A549 (cell line): ENCODE data around the gene ARFGEF2. TPM values are rescaled to one million over a fixed set of nuclear protein-coding genes. Genes with fewer than 3 reads are reported as not detected.

Source experiments
- ATAC-seq, 2 experiments: fragments of 200-7000 bp in 1 of 2; fragments of >200 bp in 1 of 2; cut with Nextera tagmentation in 1 of 2; cut with Tn5 transposase in 1 of 2; 3 replicates each; pipeline versions ENCODE4 v1.8.0 to v1.9.1; 2018 to 2020; ENCODE audit warnings: mild to moderate bottlenecking in 1 of 2, moderate library complexity in 1 of 2
- CTCF ChIA-PET: fragments of 300-600 bp; sonication (Branson Sonifier 250); formaldehyde crosslinking; extraction: SDS; loops from one replicate; lab custom pipeline; 2021; ENCODE audit warnings: antibody characterized with exemption, inconsistent platforms; lab: Yijun Ruan, JAX
- POLR2A ChIA-PET: fragments of 350-600 bp; formaldehyde crosslinking; extraction: SDS; loops from one replicate; lab custom pipeline; 2021; ENCODE audit warnings: antibody characterized with exemption, inconsistent platforms; lab: Yijun Ruan, JAX
- DNase-seq, 2 experiments: peaks; one replicate each; pipeline versions ENCODE4 v3.0.0 to v3.0.0-alpha.2; 2011 to 2016; ENCODE audit warnings: low read depth in 1 of 2, low spot score in 1 of 2
- FAIRE-seq: peaks from 2 replicates; lab custom pipeline; 2011; peaks lifted over from hg19 to GRCh38; lab: Jason Lieb, UNC
- H3K27ac ChIP-seq, 2 experiments: fragments of >200 bp; sonication (Bioruptor Twin); formaldehyde crosslinking; 3 replicates each; pipeline ENCODE4 v1.5.1; 2016 to 2017
- H3K4me1 ChIP-seq: fragments of >200 bp; sonication (Bioruptor Twin); formaldehyde crosslinking; 3 replicates; pipeline ENCODE4 v1.6.1; 2016
- H3K4me2 ChIP-seq: fragments of >200 bp; sonication (Bioruptor Twin); formaldehyde crosslinking; 3 replicates; pipeline ENCODE4 v1.6.1; 2016
- H3K4me3 ChIP-seq: fragments of >200 bp; sonication (Bioruptor Twin); formaldehyde crosslinking; 3 replicates; pipeline ENCODE4 v1.5.1; 2016
- H3K9me3 ChIP-seq: fragments of >200 bp; sonication (Bioruptor Twin); formaldehyde crosslinking; 3 replicates; pipeline ENCODE4 v1.6.1; 2016
- CBX2 ChIP-seq: fragments of 200-600 bp; sonication (generic); IDR thresholded peaks from 2 replicates; pipeline ENCODE4 v1.6.1; 2016; ENCODE audit warnings: low read depth, mild to moderate bottlenecking, borderline replicate concordance
- CBX8 ChIP-seq: fragments of 200-600 bp; sonication (generic); IDR thresholded peaks from 2 replicates; pipeline ENCODE4 v1.6.1; 2016
- CEBPB ChIP-seq, 2 experiments: fragments of >200 bp in 1 of 2; sonication (Bioruptor Twin) in 1 of 2; formaldehyde crosslinking in 1 of 2; IDR thresholded peaks; 2 replicates each; pipeline ENCODE4 v1.6.1; 2012 to 2016
- CHD4 ChIP-seq: fragments of 200-600 bp; sonication (generic); IDR thresholded peaks from 2 replicates; pipeline ENCODE4 v1.6.1; 2016; ENCODE audit warnings: antibody characterized with exemption, mild to moderate bottlenecking, borderline replicate concordance
- EHF ChIP-seq: fragments of 250-450 bp; sonication (Bioruptor Pico); IDR thresholded peaks from 2 replicates; pipeline ENCODE4 v1.5.0; 2020; ENCODE audit warnings: mild to moderate bottlenecking
- EHMT2 ChIP-seq: fragments of 200-600 bp; sonication (generic); IDR thresholded peaks from 2 replicates; pipeline ENCODE4 v1.6.1; 2016; ENCODE audit warnings: antibody characterized with exemption, low read depth, mild to moderate bottlenecking, moderate library complexity
- EP300 ChIP-seq, 2 experiments: fragments of >200 bp; sonication (Bioruptor Twin); formaldehyde crosslinking; IDR thresholded peaks; 2 replicates in 1 of 2; 3 replicates in 1 of 2; pipeline ENCODE4 v1.6.1; 2016 to 2017
- FOSB ChIP-seq: fragments of 250-450 bp; sonication (Bioruptor Pico); IDR thresholded peaks from 2 replicates; pipeline ENCODE4 v1.5.0; 2020; ENCODE audit warnings: mild to moderate bottlenecking, moderate library complexity
- FOXS1 ChIP-seq: fragments of 250-450 bp; sonication (Bioruptor Pico); IDR thresholded peaks from 2 replicates; pipeline ENCODE4 v1.5.0; 2020; ENCODE audit warnings: mild to moderate bottlenecking, moderate library complexity
- GATA3 ChIP-seq: IDR thresholded peaks from 2 replicates; pipeline ENCODE4 v1.6.1; 2012; ENCODE audit warnings: borderline replicate concordance
- HES2 ChIP-seq: fragments of >200 bp; sonication (Bioruptor Twin); formaldehyde crosslinking; IDR thresholded peaks from 2 replicates; pipeline ENCODE4 v1.6.1; 2016
- HEYL ChIP-seq: fragments of 250-450 bp; sonication (Bioruptor Pico); IDR thresholded peaks from 2 replicates; pipeline ENCODE4 v1.8.0; 2021; ENCODE audit warnings: mild to moderate bottlenecking, moderate library complexity
- JUN ChIP-seq, 2 experiments: fragments of >200 bp; sonication (Bioruptor Twin); formaldehyde crosslinking; IDR thresholded peaks; 2 replicates in 1 of 2; 3 replicates in 1 of 2; pipeline ENCODE4 v1.6.1; 2016 to 2017
- JUNB ChIP-seq: fragments of >200 bp; sonication (Bioruptor Twin); formaldehyde crosslinking; IDR thresholded peaks from 2 replicates; pipeline ENCODE4 v1.6.1; 2016
- MAZ ChIP-seq: fragments of 150-350 bp; IDR thresholded peaks from 2 replicates; pipeline ENCODE4 v1.6.1; 2014; ENCODE audit warnings: antibody characterized with exemption, low read depth, low read length, borderline replicate concordance
- NFE2L2 ChIP-seq: fragments of 150-350 bp; conservative IDR thresholded peaks from 2 replicates; pipeline ENCODE4 v1.6.1; 2014; ENCODE audit warnings: low read length
- NR3C1 ChIP-seq: fragments of >200 bp; sonication (Bioruptor Twin); formaldehyde crosslinking; IDR thresholded peaks from 3 replicates; pipeline ENCODE4 v1.6.1; 2017
- PHF8 ChIP-seq: fragments of 200-600 bp; sonication (generic); IDR thresholded peaks from 2 replicates; pipeline ENCODE4 v1.6.1; 2016; ENCODE audit warnings: low read depth, mild to moderate bottlenecking, antibody characterized with exemption, moderate library complexity, borderline replicate concordance
- RAD21 ChIP-seq, 2 experiments: fragments of >200 bp in 1 of 2; sonication (Bioruptor Twin) in 1 of 2; formaldehyde crosslinking in 1 of 2; IDR thresholded peaks in 1 of 2; conservative IDR thresholded peaks in 1 of 2; 2 replicates in 1 of 2; 3 replicates in 1 of 2; pipeline ENCODE4 v1.6.1; 2012 to 2018; ENCODE audit warnings: inconsistent platforms in 1 of 2
- RARB ChIP-seq: fragments of 250-450 bp; sonication (Bioruptor Pico); IDR thresholded peaks from 2 replicates; pipeline ENCODE4 v1.8.0; 2021; ENCODE audit warnings: mild to moderate bottlenecking, moderate library complexity
- TP53 ChIP-seq: fragments of 250-450 bp; sonication (Bioruptor Pico); IDR thresholded peaks from 2 replicates; pipeline ENCODE4 v1.5.0; 2021; ENCODE audit warnings: mild to moderate bottlenecking, moderate library complexity
- ZC3H11A ChIP-seq: fragments of 450-650 bp; IDR thresholded peaks from 2 replicates; pipeline ENCODE4 v1.6.1; 2014; ENCODE audit warnings: antibody characterized with exemption, mild to moderate bottlenecking
- ZFP36 ChIP-seq: fragments of 450-650 bp; IDR thresholded peaks from 2 replicates; pipeline ENCODE4 v1.6.1; 2014; ENCODE audit warnings: borderline replicate concordance; ENCODE audit not compliant: partially characterized antibody
- ZSCAN20 ChIP-seq: fragments of 250-450 bp; sonication (Bioruptor Pico); IDR thresholded peaks from 2 replicates; pipeline ENCODE4 v1.8.0; 2022; ENCODE audit warnings: mild to moderate bottlenecking, moderate library complexity
- WGBS: methylation state at CpG from one replicate; pipeline ENCODE4 v1.1.6; 2017; ENCODE audit errors: missing lambda C conversion rate; 5-methylcytosine and 5-hydroxymethylcytosine counted together
- polyA plus RNA-seq, 4 experiments: library from polyadenylated mRNA; depleted of rRNA in 3 of 4; stranded (reverse); fragments of >200 nt; fragmentation: RNase III in 1 of 4; extraction: RNeasy Plus Mini Kit Qiagen cat#74134 plus additional on column Dnase treatment in 1 of 4; gene quantifications; 2 replicates in 3 of 4; 3 replicates in 1 of 4; pipeline ENCODE4 v1.2.3, GENCODE V29; 2011 to 2017
- TF ChIP-seq, protein P1 (sequence below): fragments of 150-350 bp; IDR thresholded peaks from 2 replicates; pipeline ENCODE4 v1.6.1; 2014; ENCODE audit warnings: low read depth, mild to moderate bottlenecking, low read length
- TF ChIP-seq, protein P2 (sequence below): fragments of >200 bp; sonication (Bioruptor Twin); formaldehyde crosslinking; IDR thresholded peaks from 3 replicates; pipeline ENCODE4 v1.5.1; 2016

Gene ARFGEF2
- polyA plus RNA-seq, 2 of the 4 experiments (the other 2 are of a cell fraction): 12.3 to 24.3 TPM

- DNase-seq (no peak), ATAC-seq (peak in 1 of 2 experiments; percentile 53; a peak in 3 of 6 replicates), FAIRE-seq (no peak)
- Histone ChIP-seq H3K4me2 (peak overlapping the region; percentile 22; the same call in 1 of the 3 replicates), H3K4me3 (no peak overlapping the region), H3K27ac (no peak overlapping the region; a peak in 2 of 6 replicates), H3K9me3 (no peaks in the 10 kb centered on the region), H3K4me1 (peaks cover 24% of the 10 kb centered on the region)
- no peak for TF ChIP-seq JUNB
- no peak for TF ChIP-seq CHD4
- no peak for TF ChIP-seq FOSB (CRISPR knock-in tag)
- no peak for TF ChIP-seq TP53
- POLR2A ChIA-PET: no interaction called here
- CTCF ChIA-PET: interaction anchor here (0.7 to 6.2 kb wide), 4 partner anchors 12 to 514 kb away, joined by 3 to 35 read pairs (median 4); no protein-coding TSS in a partner anchor
- 87% methylated on average over 17 of the region's 17 CpGs for WGBS
These were observed 46.1 kb upstream of the ARFGEF2 start for GRCh38 chr20:48875233-48875913.

- CTCF ChIA-PET: interaction anchor here (2.5 to 6.2 kb wide), 2 partner anchors 29 to 219 kb away, joined by 7 to 35 read pairs; no protein-coding TSS in a partner anchor
- peak; percentile 53 to 59; a peak in 4 of 6 replicates for ATAC-seq
- no peaks in the 10 kb centered on the region for H3K9me3 ChIP-seq
- no peak for DNase-seq
- POLR2A ChIA-PET: no interaction called here
- WGBS: 35% methylated on average over 5 of the region's 5 CpGs
- peak overlapping the region in 1 of 2 experiments; percentile 35; a peak in 2 of 6 replicates for H3K27ac ChIP-seq
- no peak for FAIRE-seq
- H3K4me2 ChIP-seq: peak overlapping the region; percentile 22; the same call in 1 of the 3 replicates
- TF ChIP-seq CEBPB (IDR thresholded peaks at IDR 0.05) (no peak), CBX2 (no peak), RARB (CRISPR knock-in tag) (no peak), TP53 (no peak), ZC3H11A (no peak), FOXS1 (CRISPR knock-in tag) (no peak), HEYL (no peak), PHF8 (no peak), EHF (no peak), MAZ (no peak), GATA3 (no peak), EP300 (IDR thresholded peaks at IDR 0.05) (no peak), RAD21 (conservative IDR thresholded peaks at IDR 0.05 in 1 of 2, IDR thresholded peaks at IDR 0.05 in 1 of 2) (no peak), ZFP36 (no peak), EHMT2 (no peak), JUN (IDR thresholded peaks at IDR 0.05) (no peak)
- TF ChIP-seq, protein P1, sequence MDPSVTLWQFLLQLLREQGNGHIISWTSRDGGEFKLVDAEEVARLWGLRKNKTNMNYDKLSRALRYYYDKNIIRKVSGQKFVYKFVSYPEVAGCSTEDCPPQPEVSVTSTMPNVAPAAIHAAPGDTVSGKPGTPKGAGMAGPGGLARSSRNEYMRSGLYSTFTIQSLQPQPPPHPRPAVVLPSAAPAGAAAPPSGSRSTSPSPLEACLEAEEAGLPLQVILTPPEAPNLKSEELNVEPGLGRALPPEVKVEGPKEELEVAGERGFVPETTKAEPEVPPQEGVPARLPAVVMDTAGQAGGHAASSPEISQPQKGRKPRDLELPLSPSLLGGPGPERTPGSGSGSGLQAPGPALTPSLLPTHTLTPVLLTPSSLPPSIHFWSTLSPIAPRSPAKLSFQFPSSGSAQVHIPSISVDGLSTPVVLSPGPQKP: no peak
- no peak overlapping the region for H3K4me3 ChIP-seq
- H3K4me1 ChIP-seq: peaks cover 24% of the 10 kb centered on the region
These were observed 45.6 kb upstream of the ARFGEF2 start for GRCh38 chr20:48875914-48876240.

DNA sequence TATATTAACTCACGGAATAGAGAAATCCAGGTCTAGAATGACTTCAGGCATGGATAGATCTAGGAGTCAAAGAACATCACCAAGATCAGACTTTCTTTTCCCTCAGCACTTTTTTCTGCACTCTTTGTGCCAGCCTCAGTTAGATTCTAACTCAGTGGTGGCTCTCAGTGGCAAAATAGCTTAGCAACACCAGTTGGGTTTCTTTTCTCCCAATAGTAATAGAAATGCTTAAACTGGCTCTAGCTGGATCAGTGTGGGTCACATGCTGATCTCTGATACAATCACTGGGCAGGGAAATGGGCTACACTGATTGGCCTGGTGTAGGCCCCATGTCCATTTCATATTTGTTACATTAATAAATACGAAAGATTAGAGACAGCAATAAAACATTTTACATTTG lies 44.2 kb upstream of the ARFGEF2 start:
- no peak for FAIRE-seq
- CTCF ChIA-PET: interaction anchor here (0.7 to 6.2 kb wide), 5 partner anchors 11 to 1398 kb away, joined by 3 to 35 read pairs (median 7); no protein-coding TSS in a partner anchor
- WGBS: 49% methylated on average over 2 of the region's 2 CpGs

More for the DNA sequence above, 44.2 kb upstream of the ARFGEF2 start:
- Histone ChIP-seq H3K9me3 (no peaks in the 10 kb centered on the region), H3K27ac (no peak overlapping the region), H3K4me2 (no peak overlapping the region), H3K4me1 (peaks cover 24% of the 10 kb centered on the region), H3K4me3 (no peak overlapping the region)
- no peak for DNase-seq
- no peak for ATAC-seq
- TF ChIP-seq NR3C1 (no peak), HES2 (no peak), PHF8 (no peak), CBX8 (no peak), RAD21 (conservative IDR thresholded peaks at IDR 0.05 in 1 of 2, IDR thresholded peaks at IDR 0.05 in 1 of 2) (no peak), TP53 (no peak), ZSCAN20 (CRISPR knock-in tag) (no peak), NFE2L2 (no peak)
- TF ChIP-seq, protein P2, sequence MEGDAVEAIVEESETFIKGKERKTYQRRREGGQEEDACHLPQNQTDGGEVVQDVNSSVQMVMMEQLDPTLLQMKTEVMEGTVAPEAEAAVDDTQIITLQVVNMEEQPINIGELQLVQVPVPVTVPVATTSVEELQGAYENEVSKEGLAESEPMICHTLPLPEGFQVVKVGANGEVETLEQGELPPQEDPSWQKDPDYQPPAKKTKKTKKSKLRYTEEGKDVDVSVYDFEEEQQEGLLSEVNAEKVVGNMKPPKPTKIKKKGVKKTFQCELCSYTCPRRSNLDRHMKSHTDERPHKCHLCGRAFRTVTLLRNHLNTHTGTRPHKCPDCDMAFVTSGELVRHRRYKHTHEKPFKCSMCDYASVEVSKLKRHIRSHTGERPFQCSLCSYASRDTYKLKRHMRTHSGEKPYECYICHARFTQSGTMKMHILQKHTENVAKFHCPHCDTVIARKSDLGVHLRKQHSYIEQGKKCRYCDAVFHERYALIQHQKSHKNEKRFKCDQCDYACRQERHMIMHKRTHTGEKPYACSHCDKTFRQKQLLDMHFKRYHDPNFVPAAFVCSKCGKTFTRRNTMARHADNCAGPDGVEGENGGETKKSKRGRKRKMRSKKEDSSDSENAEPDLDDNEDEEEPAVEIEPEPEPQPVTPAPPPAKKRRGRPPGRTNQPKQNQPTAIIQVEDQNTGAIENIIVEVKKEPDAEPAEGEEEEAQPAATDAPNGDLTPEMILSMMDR: no peak
- TF ChIP-seq, protein P1: no peak
- POLR2A ChIA-PET: no interaction called here
